ENCODE results near the gene CRTAC1.

Gene CRTAC1

GRCh38 chr10:97924678-97925077 lies 105.7 kb downstream of the CRTAC1 start:
- DNase-seq (ENCODE audit: low read depth in 2 of 2), result no peak

DNA sequence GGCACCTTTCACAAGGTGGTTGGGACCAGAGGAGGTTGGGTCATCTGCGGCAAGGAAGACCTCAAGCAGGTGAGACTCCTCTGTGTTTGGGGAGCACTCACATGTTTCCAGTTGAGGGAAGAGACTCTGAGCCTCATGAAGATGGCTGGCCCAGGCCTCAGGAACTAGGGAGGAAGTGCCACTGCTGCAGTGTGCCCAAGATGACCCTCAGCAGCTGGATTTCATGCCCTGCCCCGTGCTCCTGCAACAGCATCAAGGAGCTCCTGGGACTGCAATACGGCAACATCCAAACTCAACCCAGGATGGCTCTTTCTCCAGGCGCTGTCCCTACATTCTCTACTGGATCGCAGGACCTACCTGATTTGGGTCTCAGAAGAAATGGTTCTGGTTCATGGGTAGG lies 106.9 kb downstream of the CRTAC1 start:
- no peak for DNase-seq (ENCODE audit: low read depth in 2 of 2)

- DNase-seq (ENCODE audit: low read depth in 2 of 2), result no peak
These were observed 107.4 kb downstream of the CRTAC1 start for GRCh38 chr10:97923057-97923456.

DNA sequence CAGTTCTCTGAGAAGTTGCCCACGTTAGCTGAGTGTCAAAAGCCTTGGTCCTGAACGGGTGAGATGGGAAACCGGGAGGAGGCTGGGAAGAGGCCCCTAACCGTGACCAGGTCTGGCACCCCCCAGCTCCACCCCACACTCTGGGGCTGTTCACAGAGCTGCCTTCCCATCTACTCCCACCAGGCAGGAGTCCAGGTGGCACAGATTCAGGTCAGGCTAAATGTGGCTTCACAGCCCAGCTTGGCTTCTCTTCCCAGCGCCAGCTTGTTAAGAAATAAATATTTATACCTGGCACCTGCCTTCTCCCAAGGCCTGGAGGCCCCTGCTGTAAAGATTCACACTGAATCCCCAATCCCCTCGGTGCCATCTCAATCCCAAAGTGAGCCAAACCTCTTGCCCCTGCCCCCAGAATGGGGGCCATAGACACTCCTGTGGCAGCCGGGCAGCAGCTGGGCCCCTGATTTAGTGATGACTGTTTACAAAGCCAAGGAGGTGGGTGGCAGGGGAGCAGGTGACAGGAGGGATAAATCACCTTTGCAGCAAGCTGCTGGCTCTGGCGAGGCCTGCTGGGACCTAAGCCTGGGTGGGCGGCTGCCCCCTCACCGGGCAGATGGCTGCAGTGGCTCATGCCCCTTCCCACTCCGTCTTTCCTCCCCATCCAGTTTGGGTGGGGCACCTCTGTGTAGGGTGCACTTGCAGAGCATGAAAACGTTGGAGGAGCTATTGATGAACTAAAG lies 108.2 kb downstream of the CRTAC1 start:
- DNase-seq (ENCODE audit: low read depth in 2 of 2), result no peak

DNA sequence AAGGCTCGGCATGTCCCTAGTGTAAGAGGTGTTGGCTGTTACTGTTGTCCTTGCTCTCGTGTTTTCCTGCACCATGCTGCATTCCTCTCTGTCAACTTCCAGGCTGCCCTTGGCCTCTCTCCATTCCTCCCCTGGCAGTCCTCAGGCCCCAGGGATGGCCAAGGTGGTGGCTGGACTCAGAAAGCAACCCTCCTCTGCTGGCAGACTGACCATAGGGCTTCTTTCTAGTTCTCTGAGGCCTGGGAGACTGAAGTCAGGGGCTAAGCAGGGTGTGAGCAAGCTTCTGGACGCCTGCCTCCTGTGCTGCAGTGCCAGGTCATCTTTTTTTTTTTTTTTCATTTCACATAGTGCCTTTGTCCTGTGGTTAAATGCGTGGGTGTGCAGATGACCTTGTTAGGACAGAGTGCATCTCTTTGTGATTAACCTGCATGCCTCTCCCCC lies 108.8 kb downstream of the CRTAC1 start:
- no peak for DNase-seq (ENCODE audit: low read depth in 2 of 2)

- DNase-seq (ENCODE audit: low read depth in 2 of 2), result no peak
These were observed 109.6 kb downstream of the CRTAC1 start for GRCh38 chr10:97920865-97921264.

DNA sequence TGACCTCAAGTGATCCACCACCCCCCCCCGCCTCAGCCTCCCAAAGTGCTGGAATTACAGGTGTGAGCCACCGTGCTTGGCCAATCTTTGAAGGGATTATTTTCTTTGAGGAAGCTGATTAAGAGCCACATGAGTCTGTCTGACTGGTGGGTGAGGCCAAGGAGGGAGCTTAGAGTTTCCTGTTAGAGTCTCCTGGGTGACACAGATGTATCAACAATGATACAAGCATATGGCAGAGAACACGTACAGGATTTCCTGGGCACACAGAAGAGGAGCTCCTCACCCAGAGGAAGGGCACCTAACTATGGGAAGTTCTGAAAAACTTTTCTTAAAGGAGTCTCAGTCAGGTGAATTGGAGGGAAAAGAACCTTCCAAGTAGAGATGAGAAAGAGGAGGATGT lies 111.4 kb downstream of the CRTAC1 start:
- no peak for DNase-seq (ENCODE audit: low read depth in 2 of 2)

DNA sequence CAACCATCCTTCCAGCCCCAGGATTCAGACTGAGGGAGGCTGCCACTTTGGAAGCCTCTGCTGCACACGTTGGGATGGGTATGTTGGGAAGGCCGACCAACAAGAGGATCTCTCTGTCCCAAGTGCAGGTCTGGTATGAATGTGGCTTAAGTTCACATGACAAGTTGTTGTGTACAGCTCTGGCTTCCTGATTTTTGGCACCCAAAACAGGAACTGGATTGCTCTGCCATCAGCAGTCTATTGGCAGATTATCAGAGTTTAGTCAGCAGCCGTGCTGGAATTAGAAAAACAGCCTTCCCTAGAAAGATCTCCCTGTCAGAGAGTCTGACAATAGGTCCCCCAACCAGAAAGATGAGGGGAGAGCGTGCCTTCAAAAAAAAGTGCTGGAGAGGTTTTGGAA lies 113.8 kb downstream of the CRTAC1 start:
- DNase-seq (ENCODE audit: low read depth in 2 of 2), result no peak

- DNase-seq (ENCODE audit: low read depth in 2 of 2), result no peak
These were observed 114.9 kb downstream of the CRTAC1 start for GRCh38 chr10:97915346-97916131.

- peak; percentile 75 to 82 for DNase-seq (ENCODE audit: low read depth in 2 of 2)
These were observed 115.6 kb downstream of the CRTAC1 start for GRCh38 chr10:97914837-97915211.

DNA sequence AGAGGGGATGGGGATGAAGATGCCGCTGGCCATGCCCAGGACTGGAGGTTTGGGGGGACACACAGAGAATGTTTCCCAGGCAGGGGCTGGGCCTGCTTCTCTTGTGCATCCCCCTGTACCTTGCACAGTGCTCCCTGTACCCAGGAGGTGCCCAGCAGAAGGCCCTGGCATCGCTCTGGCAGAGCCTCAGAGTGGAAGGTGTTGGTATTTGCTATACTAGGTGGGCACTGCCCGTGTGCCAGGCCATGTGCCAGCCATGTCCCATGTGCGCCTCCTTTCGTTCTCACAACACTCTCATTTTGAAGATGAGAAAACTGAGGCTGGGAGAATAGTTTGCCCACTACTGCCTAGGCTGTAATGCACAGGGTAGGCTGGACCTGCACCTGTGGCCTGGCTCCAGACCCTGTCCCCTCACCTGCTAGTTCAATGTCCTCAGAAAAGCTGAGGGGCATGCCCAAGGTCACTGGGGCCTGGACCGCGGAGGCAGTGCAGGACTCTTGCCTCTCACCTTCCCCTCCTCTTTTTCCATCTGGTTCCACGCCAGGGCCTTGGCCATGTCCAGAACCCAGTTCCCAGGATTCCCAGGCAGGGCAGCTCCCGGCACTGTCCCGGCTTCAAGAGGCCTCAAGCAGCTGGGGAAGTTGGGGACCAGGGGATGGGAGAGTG lies 116.1 kb downstream of the CRTAC1 start:
- no peak for DNase-seq (ENCODE audit: low read depth in 2 of 2)

DNA sequence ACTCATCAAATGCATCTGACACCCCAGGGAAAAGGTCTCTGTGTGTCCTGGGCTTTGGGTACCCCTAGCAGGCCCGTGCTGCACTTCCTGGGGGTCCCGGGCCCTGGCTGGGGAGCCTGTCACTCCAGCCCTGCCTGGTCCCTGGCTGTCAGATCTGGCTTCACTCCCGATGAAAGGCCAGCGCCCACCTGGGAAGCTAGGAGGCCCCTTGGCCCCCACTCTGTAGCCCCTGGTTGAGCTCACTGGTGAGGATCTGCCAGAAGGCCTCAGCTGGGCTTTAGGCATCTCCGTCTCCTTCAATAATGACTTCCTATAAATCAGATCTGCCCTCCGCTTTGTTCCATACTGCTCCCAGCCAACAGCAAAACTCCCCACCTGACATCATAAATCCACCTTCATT lies 116.8 kb downstream of the CRTAC1 start:
- no peak for DNase-seq (ENCODE audit: low read depth in 2 of 2)

GRCh38 chr10:97913193-97913592 lies 117.2 kb downstream of the CRTAC1 start:
- DNase-seq (ENCODE audit: low read depth in 2 of 2), result no peak

GRCh38 chr10:97911217-97911616 lies 119.2 kb downstream of the CRTAC1 start:
- DNase-seq (ENCODE audit: low read depth in 2 of 2), result no peak

DNA sequence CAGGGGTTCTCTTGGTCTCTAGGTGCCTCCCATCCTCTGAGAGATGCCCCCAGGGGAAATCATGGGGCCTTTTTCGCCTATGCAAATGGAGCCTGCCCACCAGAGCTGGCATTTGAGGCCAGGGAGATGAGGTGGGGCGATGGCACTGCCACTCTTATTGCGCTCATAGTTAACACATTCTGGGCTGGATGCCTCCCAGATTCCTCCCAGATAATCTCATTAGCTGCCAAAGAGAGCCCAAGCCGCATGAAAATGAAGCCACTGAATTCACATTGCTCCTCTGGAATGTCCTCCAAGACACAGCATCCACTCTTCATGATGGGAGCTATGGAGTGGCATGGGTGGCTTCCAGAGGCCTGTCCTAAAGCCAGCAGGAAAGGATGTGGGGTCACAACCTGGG lies 119.8 kb downstream of the CRTAC1 start:
- no peak for DNase-seq (ENCODE audit: low read depth in 2 of 2)

DNA sequence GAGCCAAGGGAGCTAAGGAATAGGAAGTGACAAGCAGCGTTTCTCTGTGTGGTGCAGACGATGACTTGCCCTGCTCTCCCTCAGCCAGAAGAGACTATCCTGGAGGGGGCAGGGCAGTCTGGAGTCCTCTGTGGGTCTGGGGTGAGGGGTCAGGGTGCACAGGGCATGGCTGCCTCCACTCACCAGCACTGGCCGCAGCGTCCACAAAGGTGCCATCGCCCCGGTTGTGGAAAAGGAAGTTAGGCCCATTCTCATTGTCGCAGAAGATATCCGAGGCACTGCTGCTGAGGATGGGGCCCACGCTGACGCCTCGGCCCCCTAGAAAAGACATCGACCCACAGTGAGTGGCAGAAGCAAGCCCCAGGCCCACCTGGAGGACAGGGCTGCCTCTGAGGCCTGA lies 122.6 kb downstream of the CRTAC1 start:
- no peak for DNase-seq (ENCODE audit: low read depth in 2 of 2)

GRCh38 chr10:97907211-97907610 lies 123.2 kb downstream of the CRTAC1 start:
- no peak for DNase-seq (ENCODE audit: low read depth in 2 of 2)

GRCh38 chr10:97905276-97905675 lies 125.1 kb downstream of the CRTAC1 start:
- DNase-seq (ENCODE audit: low read depth in 2 of 2), result no peak

DNA sequence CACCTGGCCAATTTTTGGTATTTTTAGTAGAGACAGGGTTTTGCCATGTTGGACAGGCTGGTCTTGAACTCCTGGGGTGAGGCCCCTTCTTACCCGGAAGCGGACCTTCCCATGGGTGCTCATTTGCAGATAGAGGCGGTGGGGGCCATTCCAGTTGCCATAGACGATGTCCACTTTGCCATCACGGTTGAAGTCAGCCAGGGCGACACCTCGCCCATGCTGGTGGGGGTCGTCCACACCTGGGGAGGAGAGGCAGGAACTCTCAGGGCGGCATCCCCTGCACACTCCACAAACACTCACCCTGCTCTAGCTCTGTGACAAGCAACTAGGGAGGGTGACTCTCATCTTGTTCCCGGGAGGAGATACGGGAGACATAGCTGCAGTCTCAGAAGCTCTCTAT lies 125.8 kb downstream of the CRTAC1 start:
- DNase-seq (ENCODE audit: low read depth in 2 of 2), result no peak

DNA sequence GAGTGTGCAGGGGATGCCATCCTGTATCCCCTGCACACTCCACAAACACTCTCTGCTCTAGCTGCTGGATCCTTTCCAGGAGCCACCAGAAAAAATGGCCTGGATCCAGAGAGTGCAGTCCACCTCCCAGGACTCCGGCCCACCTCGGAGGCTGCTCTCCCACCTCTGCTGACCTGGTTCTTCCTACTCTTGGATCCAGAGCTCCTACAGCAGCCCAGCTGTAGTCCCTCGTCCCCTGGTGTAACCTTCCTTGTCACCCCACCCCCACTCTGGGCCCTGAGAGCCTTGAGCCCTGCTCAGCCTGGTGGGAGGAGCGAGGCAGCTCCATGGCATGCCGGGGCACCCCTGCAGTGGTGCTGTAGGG lies 126.4 kb downstream of the CRTAC1 start:
- DNase-seq (ENCODE audit: low read depth in 2 of 2), result no peak

DNA sequence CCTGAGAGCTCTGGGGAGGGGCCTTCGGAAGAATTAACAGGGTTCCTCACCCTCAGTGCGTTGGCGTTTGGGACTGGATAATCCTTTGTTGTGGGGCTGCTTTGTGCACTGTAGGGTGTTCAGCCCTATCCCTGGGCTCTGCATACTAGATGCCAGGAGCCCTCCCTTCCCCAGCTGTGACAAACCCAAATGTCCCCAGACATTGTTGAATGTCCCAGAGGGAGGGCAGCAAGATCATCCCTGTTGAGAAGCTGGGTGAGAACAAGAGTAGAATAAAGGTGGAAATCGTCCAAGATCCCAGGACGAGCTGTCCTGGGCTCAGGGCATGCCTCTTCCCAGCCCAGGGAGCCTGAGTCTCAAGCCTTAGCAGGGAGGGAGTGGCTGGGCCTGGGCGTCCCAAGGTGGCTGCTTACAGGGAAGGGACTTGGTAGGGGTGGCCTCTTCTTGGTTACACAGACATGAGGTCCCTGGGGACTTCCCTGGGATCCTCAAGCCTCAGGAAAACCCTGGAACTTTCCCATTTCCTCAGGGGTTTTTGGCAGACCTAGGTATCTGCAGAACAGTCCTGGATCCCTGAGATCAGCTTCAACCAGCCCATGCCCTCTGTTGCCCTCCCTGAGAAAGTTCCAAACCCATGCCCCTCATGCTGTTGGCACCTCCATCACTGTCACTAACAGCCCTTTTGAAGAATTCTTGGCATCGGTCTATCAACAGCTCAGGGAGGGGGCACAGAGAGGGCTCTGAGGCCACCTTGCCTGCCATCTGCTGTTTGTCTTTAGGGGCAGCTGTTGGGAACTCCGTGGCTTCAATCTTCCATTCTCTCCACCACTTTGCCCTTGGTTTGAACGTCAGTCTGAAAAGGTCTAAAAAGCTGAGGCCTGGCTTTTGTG lies 127.0 kb downstream of the CRTAC1 start:
- no peak for DNase-seq (ENCODE audit: low read depth in 2 of 2)

GRCh38 chr10:97901381-97901780 lies 129.0 kb downstream of the CRTAC1 start:
- DNase-seq (ENCODE audit: low read depth in 2 of 2), result no peak

Data from stimulated activated CD4-positive, alpha-beta T cell treated with anti-CD3 and anti-CD28 coated beads, Interleukin-4, amount 100 ng/mL, for 48 hours (primary cell).